ENCODE results near the gene SEC24B. TPM values are rescaled to one million over a fixed set of nuclear protein-coding genes. Genes with fewer than 3 reads are reported as not detected.

The SEC24B gene
- polyA plus RNA-seq, 1 donor from 2014 or later, result 20.4 TPM

DNA sequence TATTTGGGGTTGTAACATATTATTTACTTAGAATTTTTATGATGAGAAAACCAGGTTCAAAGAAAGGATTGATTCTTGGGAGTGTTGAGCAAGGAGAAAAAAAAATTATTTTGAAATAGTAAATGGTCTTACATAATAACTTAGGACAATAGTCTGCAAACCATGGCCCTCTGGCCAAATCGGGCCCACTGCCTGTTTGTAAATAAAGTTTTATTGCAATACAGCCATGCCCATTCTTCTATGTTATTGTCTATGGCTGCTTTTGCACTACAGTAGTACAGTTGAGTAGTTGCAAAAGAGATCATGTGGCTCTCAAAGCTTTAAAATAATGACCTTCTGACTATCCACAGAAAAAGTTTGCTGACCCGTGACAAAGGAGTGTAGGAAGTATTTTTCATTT, 63.3 kb downstream of the SEC24B start:
- TF ChIP-seq EZH2 (IDR thresholded peaks at IDR 0.05; ENCODE audit: borderline replicate concordance, insufficient read depth, low read length, poor library complexity, severe bottlenecking) (no peak), SMC3 (conservative IDR thresholded peaks at IDR 0.05; ENCODE audit: poor library complexity) (no peak), MXI1 (conservative IDR thresholded peaks at IDR 0.05; ENCODE audit: poor library complexity, severe bottlenecking) (no peak), RAD21 (conservative IDR thresholded peaks at IDR 0.05) (no peak)
- TF ChIP-seq, protein P1, sequence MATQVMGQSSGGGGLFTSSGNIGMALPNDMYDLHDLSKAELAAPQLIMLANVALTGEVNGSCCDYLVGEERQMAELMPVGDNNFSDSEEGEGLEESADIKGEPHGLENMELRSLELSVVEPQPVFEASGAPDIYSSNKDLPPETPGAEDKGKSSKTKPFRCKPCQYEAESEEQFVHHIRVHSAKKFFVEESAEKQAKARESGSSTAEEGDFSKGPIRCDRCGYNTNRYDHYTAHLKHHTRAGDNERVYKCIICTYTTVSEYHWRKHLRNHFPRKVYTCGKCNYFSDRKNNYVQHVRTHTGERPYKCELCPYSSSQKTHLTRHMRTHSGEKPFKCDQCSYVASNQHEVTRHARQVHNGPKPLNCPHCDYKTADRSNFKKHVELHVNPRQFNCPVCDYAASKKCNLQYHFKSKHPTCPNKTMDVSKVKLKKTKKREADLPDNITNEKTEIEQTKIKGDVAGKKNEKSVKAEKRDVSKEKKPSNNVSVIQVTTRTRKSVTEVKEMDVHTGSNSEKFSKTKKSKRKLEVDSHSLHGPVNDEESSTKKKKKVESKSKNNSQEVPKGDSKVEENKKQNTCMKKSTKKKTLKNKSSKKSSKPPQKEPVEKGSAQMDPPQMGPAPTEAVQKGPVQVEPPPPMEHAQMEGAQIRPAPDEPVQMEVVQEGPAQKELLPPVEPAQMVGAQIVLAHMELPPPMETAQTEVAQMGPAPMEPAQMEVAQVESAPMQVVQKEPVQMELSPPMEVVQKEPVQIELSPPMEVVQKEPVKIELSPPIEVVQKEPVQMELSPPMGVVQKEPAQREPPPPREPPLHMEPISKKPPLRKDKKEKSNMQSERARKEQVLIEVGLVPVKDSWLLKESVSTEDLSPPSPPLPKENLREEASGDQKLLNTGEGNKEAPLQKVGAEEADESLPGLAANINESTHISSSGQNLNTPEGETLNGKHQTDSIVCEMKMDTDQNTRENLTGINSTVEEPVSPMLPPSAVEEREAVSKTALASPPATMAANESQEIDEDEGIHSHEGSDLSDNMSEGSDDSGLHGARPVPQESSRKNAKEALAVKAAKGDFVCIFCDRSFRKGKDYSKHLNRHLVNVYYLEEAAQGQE (IDR thresholded peaks at IDR 0.05; ENCODE audit: borderline replicate concordance), result no peak
- TF ChIP-seq, protein P2, sequence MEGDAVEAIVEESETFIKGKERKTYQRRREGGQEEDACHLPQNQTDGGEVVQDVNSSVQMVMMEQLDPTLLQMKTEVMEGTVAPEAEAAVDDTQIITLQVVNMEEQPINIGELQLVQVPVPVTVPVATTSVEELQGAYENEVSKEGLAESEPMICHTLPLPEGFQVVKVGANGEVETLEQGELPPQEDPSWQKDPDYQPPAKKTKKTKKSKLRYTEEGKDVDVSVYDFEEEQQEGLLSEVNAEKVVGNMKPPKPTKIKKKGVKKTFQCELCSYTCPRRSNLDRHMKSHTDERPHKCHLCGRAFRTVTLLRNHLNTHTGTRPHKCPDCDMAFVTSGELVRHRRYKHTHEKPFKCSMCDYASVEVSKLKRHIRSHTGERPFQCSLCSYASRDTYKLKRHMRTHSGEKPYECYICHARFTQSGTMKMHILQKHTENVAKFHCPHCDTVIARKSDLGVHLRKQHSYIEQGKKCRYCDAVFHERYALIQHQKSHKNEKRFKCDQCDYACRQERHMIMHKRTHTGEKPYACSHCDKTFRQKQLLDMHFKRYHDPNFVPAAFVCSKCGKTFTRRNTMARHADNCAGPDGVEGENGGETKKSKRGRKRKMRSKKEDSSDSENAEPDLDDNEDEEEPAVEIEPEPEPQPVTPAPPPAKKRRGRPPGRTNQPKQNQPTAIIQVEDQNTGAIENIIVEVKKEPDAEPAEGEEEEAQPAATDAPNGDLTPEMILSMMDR (IDR thresholded peaks at IDR 0.05; ENCODE audit: poor library complexity, severe bottlenecking), result no peak
- Histone ChIP-seq H4K20me1 (ENCODE audit: insufficient read depth) (no peaks in the 10 kb centered on the region), H3K9ac (ENCODE audit: low read length) (no peak overlapping the region), H3K9me3 (ENCODE audit: low read length) (no peaks in the 10 kb centered on the region), H3K79me2 (replicated peaks; ENCODE audit: insufficient read depth, low read length) (no peaks in the 10 kb centered on the region), H2AFZ (ENCODE audit: low read depth, low read length) (no peak overlapping the region), H3K36me3 (ENCODE audit: insufficient read depth, low read length) (peaks cover 6% of the 10 kb centered on the region), H3K4me2 (ENCODE audit: low read length) (no peak overlapping the region), H3K27ac (ENCODE audit: low read length) (no peak overlapping the region), H3K4me3 (ENCODE audit: low read length) (no peak overlapping the region), H3F3A (ENCODE audit: insufficient read depth, low read length, poor library complexity, severe bottlenecking) (no peaks in the 10 kb centered on the region), H3K9me2 (ENCODE audit: insufficient read depth, low read length) (no peaks in the 10 kb centered on the region), H3K27me3 (ENCODE audit: insufficient read depth, low read depth, low read length) (no peaks in the 10 kb centered on the region)

DNA sequence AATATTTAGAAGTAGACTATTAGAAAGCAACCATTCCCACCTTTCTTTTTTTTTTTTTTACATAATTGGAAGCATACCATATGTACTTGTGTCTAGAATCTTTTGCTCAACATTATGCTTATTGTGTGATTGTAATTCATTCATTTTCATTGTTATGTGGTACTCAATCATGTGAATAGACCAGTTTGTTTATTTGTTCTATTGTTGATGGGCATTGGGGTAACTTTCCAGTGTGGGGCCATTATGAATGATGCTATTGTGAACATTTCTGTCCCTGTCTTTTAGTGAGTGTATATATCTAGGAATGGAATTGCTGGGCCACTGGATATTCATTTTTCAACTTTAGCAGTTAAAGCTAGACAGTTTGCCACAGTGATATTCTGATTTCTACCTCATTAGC, 63.9 kb downstream of the SEC24B start:
- H3K9me3 ChIP-seq (ENCODE audit: low read length), result no peaks in the 10 kb centered on the region
- no peaks in the 10 kb centered on the region for H3F3A ChIP-seq (ENCODE audit: insufficient read depth, low read length, poor library complexity, severe bottlenecking)
- H4K20me1 ChIP-seq (ENCODE audit: insufficient read depth), result no peaks in the 10 kb centered on the region
- no peaks in the 10 kb centered on the region for H3K27me3 ChIP-seq (ENCODE audit: insufficient read depth, low read depth, low read length)
- no peak for TF ChIP-seq RAD21 (conservative IDR thresholded peaks at IDR 0.05)
- TF ChIP-seq, protein P2 (IDR thresholded peaks at IDR 0.05; ENCODE audit: poor library complexity, severe bottlenecking), result no peak
- TF ChIP-seq EZH2 (IDR thresholded peaks at IDR 0.05; ENCODE audit: borderline replicate concordance, insufficient read depth, low read length, poor library complexity, severe bottlenecking), result no peak
- TF ChIP-seq SMC3 (conservative IDR thresholded peaks at IDR 0.05; ENCODE audit: poor library complexity), result no peak
- TF ChIP-seq POLR2AphosphoS5 (IDR thresholded peaks at IDR 0.05), result no peak
- TF ChIP-seq MXI1 (conservative IDR thresholded peaks at IDR 0.05; ENCODE audit: poor library complexity, severe bottlenecking), result no peak
- no peak for TF ChIP-seq TAF1 (IDR thresholded peaks at IDR 0.05; ENCODE audit: low read depth)
- TF ChIP-seq, protein P1 (IDR thresholded peaks at IDR 0.05; ENCODE audit: borderline replicate concordance), result no peak
- TF ChIP-seq EP300 (conservative IDR thresholded peaks at IDR 0.05; ENCODE audit: poor library complexity, severe bottlenecking), result no peak
- H2AFZ ChIP-seq (ENCODE audit: low read depth, low read length), result no peak overlapping the region
- H3K79me2 ChIP-seq (replicated peaks; ENCODE audit: insufficient read depth, low read length), result no peaks in the 10 kb centered on the region
- no peak overlapping the region for H3K27ac ChIP-seq (ENCODE audit: low read length)
- peaks cover 6% of the 10 kb centered on the region for H3K36me3 ChIP-seq (ENCODE audit: insufficient read depth, low read length)
- H3K9me2 ChIP-seq (ENCODE audit: insufficient read depth, low read length), result no peaks in the 10 kb centered on the region
- no peak overlapping the region for H3K4me3 ChIP-seq (ENCODE audit: low read length)
- H3K9ac ChIP-seq (ENCODE audit: low read length), result no peak overlapping the region
- H3K4me2 ChIP-seq (ENCODE audit: low read length), result no peak overlapping the region
